HAP-1 (cell line): Measurements from ENCODE around the gene WDR70.
A peak's percentile ranks its signal among the peaks of the same experiment; 100 is the strongest.
"Not testable (repeated sequence)": the region's sequence is repeated elsewhere in the genome, so short reads cannot be mapped to it uniquely, and the experiment has no call there.

Experiments
- DNase-seq, 2 experiments: peaks; one replicate each; pipeline ENCODE4 v3.0.0-alpha.2; 2016 to 2020; ENCODE audit warnings: low spot score in 2 of 2
- H3K27me3 ChIP-seq: fragments of 250-450 bp; sonication (Bioruptor Pico); 2 replicates; pipeline ENCODE4 v1.5.1; 2020; ENCODE audit warnings: low read depth, mild to moderate bottlenecking, moderate library complexity
- H3K36me3 ChIP-seq: fragments of 250-450 bp; sonication (Bioruptor Pico); replicated peaks from 2 replicates; pipeline ENCODE4 v1.5.1; 2020; ENCODE audit warnings: mild to moderate bottlenecking
- H3K4me1 ChIP-seq: fragments of 250-450 bp; sonication (Bioruptor Pico); 2 replicates; pipeline ENCODE4 v1.5.1; 2020; ENCODE audit warnings: mild to moderate bottlenecking
- H3K4me3 ChIP-seq: fragments of 250-450 bp; sonication (Bioruptor Pico); 2 replicates; pipeline ENCODE4 v1.5.1; 2020; ENCODE audit warnings: mild to moderate bottlenecking, moderate library complexity
- H3K9me3 ChIP-seq: fragments of 250-450 bp; sonication (Bioruptor Pico); 2 replicates; pipeline ENCODE4 v1.5.1; 2020; ENCODE audit warnings: mild to moderate bottlenecking, moderate library complexity
- in situ Hi-C: fragments of 300-500 bp; cut with MboI; formaldehyde crosslinking; loops from 3 replicates; pipeline ENCODE4 v1.14.3; 2020; ENCODE audit warnings: low sequenced_read_pairs, inconsistent platforms, mixed read lengths

Gene WDR70

DNA sequence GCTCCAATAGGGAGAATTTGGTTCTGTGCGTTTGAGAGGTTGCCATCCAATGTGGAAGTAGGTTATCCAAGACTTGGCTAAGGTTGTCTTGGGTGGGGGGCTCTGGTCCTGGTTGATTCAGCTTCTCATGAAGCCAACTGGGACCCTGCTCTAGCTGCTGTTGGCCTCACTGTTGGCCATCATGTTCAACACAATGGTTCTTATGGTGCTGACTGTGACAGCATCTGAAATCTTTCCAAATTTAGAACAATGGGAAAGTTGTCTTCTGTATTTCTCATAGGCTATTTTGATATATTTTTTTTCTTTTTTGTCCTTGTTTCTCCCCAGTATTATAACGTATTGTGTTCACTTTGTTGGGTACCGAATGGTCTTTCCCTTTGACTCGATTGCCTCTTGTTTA lies 388.8 kb downstream of the WDR70 start:
- no peaks in the 10 kb centered on the region for H3K36me3 ChIP-seq
- no peak for DNase-seq
- H3K4me1 ChIP-seq, result no peaks in the 10 kb centered on the region
- H3K27me3 ChIP-seq, result no peaks in the 10 kb centered on the region
- H3K4me3 ChIP-seq, result no peak overlapping the region
- in situ Hi-C loops, result no loop called here
- H3K9me3 ChIP-seq, result no peaks in the 10 kb centered on the region

- in situ Hi-C loops, result no loop called here
- no peaks in the 10 kb centered on the region for H3K27me3 ChIP-seq
- H3K4me1 ChIP-seq, result no peaks in the 10 kb centered on the region
- H3K36me3 ChIP-seq, result no peaks in the 10 kb centered on the region
- H3K4me3 ChIP-seq, result no peak overlapping the region
- H3K9me3 ChIP-seq, result no peaks in the 10 kb centered on the region
- no peak for DNase-seq
These were observed 389.3 kb downstream of the WDR70 start for GRCh38 chr5:37768371-37768770.

GRCh38 chr5:37769108-37769507 lies 390.0 kb downstream of the WDR70 start:
- Histone ChIP-seq H3K27me3 (no peaks in the 10 kb centered on the region), H3K9me3 (no peaks in the 10 kb centered on the region), H3K36me3 (no peaks in the 10 kb centered on the region), H3K4me3 (no peak overlapping the region), H3K4me1 (no peaks in the 10 kb centered on the region)
- in situ Hi-C loops, result no loop called here
- DNase-seq, result no peak

DNA sequence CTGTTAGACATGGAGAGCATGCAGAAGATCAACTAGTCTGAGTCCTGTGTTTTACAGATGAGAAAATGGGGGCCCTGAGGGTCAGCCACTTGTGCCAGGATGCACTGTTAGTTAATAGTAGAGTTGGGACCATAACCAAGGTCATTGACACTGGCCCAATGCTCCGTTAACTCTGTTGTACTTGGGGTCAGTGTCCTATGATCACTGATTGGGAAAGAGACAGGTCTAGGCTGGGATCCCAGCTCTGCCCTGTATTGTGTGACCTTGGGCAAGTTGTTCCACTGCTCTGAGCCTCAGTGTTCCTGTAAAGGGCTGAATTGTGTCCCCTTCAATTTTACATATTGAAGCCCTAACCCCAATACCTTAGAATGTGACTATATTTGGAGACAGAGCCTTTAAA lies 390.7 kb downstream of the WDR70 start:
- no peak overlapping the region for H3K4me3 ChIP-seq
- in situ Hi-C loops, result no loop called here
- H3K27me3 ChIP-seq, result no peaks in the 10 kb centered on the region
- no peaks in the 10 kb centered on the region for H3K36me3 ChIP-seq
- no peak for DNase-seq
- H3K9me3 ChIP-seq, result peaks cover 6% of the 10 kb centered on the region; the same call in 1 of the 2 replicates
- H3K4me1 ChIP-seq, result no peaks in the 10 kb centered on the region

GRCh38 chr5:37770786-37771185 lies 391.7 kb downstream of the WDR70 start:
- no peak for DNase-seq
- Histone ChIP-seq H3K4me3 (no peak overlapping the region), H3K36me3 (no peaks in the 10 kb centered on the region), H3K9me3 (peaks cover 10% of the 10 kb centered on the region; the same call in 1 of the 2 replicates), H3K27me3 (no peaks in the 10 kb centered on the region), H3K4me1 (no peaks in the 10 kb centered on the region)
- in situ Hi-C loops, result no loop called here

DNA sequence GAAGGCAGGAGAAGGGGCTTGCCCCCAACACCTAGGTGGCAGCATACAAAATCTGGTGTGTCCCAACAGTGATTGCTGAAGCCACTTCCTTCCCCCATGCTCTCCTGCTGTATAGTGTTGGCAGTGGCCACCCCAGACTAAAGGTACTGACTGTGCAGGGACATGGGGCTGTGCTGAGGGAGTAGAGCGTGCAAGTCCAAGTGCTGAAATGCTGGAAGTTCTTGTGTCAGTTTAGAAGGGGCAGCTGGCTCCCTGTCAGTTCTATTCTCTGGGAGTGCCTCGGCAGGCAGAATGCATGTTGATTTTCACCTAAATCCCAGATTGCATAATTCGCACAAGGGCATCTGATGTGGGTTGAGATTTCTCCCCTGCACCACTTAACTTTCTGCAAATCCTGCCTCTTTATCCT lies 392.1 kb downstream of the WDR70 start:
- Histone ChIP-seq H3K36me3 (no peaks in the 10 kb centered on the region), H3K9me3 (peaks cover 10% of the 10 kb centered on the region; the same call in 1 of the 2 replicates), H3K27me3 (no peaks in the 10 kb centered on the region), H3K4me1 (no peaks in the 10 kb centered on the region), H3K4me3 (no peak overlapping the region)
- in situ Hi-C loops, result no loop called here
- no peak for DNase-seq

- H3K4me3 ChIP-seq, result no peak overlapping the region
- in situ Hi-C loops, result no loop called here
- H3K4me1 ChIP-seq, result no peaks in the 10 kb centered on the region
- peaks cover 10% of the 10 kb centered on the region; the same call in 1 of the 2 replicates for H3K9me3 ChIP-seq
- no peak for DNase-seq
- H3K27me3 ChIP-seq, result no peaks in the 10 kb centered on the region
- H3K36me3 ChIP-seq, result no peaks in the 10 kb centered on the region
These were observed 392.6 kb downstream of the WDR70 start for GRCh38 chr5:37771731-37772130.

- Histone ChIP-seq H3K36me3 (no peaks in the 10 kb centered on the region), H3K4me3 (no peak overlapping the region), H3K27me3 (no peaks in the 10 kb centered on the region), H3K4me1 (no peaks in the 10 kb centered on the region), H3K9me3 (peaks cover 10% of the 10 kb centered on the region; the same call in 1 of the 2 replicates)
- DNase-seq, result no peak
- in situ Hi-C loops, result no loop called here
These were observed 393.1 kb downstream of the WDR70 start for GRCh38 chr5:37772255-37772654.

- Histone ChIP-seq H3K4me1 (no peaks in the 10 kb centered on the region), H3K36me3 (no peaks in the 10 kb centered on the region), H3K27me3 (no peaks in the 10 kb centered on the region), H3K4me3 (no peak overlapping the region), H3K9me3 (peaks cover 10% of the 10 kb centered on the region; the same call in 1 of the 2 replicates)
- in situ Hi-C loops, result no loop called here
- no peak for DNase-seq
These were observed 394.7 kb downstream of the WDR70 start for GRCh38 chr5:37773809-37774208.

- Histone ChIP-seq H3K4me1 (no peaks in the 10 kb centered on the region), H3K4me3 (no peak overlapping the region), H3K27me3 (no peaks in the 10 kb centered on the region), H3K9me3 (peaks cover 10% of the 10 kb centered on the region; the same call in 1 of the 2 replicates), H3K36me3 (no peaks in the 10 kb centered on the region)
- DNase-seq, result peak in 1 of 2 experiments; percentile 43
- in situ Hi-C loops, result no loop called here
These were observed 395.9 kb downstream of the WDR70 start for GRCh38 chr5:37774912-37775483.

DNA sequence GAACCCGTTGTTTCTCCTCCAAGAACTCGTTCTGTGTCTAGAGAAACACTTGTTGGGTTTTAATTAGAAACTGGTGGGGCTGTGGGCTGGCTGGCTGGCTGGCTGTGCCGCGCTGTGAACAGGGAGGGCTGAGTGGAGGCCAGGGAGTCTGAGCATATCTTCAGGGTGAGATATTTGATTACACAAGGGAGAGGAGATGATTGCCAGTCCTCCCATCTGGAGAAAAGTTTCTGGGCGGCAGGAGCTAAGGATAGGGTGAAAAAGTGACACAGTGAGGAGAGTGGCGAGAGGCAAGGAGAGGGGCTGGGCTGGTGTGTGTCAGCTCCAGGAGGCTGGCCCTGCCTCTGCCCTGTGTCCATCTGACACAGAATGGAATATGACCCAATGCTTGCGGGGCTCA lies 397.7 kb downstream of the WDR70 start:
- no peaks in the 10 kb centered on the region for H3K4me1 ChIP-seq
- H3K36me3 ChIP-seq, result no peaks in the 10 kb centered on the region
- peaks cover 10% of the 10 kb centered on the region; the same call in 1 of the 2 replicates for H3K9me3 ChIP-seq
- H3K4me3 ChIP-seq, result no peak overlapping the region
- in situ Hi-C loops, result no loop called here
- DNase-seq, result no peak
- no peaks in the 10 kb centered on the region for H3K27me3 ChIP-seq

DNA sequence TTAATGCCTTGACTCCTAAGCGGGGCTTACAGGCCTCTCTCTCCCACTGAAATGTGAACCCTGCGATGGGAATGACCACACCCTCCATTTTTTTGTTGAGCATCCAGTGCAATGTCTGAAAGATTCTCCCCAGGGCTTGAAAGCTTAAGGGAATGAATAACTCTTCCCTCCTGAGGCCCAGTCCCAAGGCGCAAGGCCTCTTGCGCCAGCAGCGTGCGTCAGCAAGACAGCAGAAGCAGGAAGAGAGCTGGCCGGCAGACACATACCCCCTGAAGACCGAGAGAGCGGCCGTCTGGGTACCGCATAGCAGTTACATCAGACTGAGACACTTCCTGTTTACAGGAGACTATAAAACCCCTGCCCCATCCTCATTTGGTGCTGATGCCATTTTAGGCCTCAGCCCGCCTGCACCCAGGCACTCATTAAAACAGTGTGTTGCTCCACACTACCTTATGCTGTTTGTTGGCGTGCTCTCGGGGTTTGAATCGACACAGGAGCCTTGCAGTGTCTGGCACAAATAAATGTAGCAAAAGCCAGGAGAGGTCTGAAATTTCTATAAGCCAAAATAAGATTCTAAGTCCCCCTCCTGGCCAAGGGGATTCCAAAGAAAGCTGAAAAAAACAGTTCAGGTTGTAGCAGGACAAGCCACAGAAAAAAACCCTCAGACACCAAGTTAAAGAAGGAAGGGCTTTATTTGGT lies 398.5 kb downstream of the WDR70 start:
- DNase-seq, result no peak
- no peaks in the 10 kb centered on the region for H3K4me1 ChIP-seq
- in situ Hi-C loops, result no loop called here
- peaks cover 10% of the 10 kb centered on the region; the same call in 1 of the 2 replicates for H3K9me3 ChIP-seq
- no peaks in the 10 kb centered on the region for H3K27me3 ChIP-seq
- no peak overlapping the region for H3K4me3 ChIP-seq
- H3K36me3 ChIP-seq, result no peaks in the 10 kb centered on the region

DNA sequence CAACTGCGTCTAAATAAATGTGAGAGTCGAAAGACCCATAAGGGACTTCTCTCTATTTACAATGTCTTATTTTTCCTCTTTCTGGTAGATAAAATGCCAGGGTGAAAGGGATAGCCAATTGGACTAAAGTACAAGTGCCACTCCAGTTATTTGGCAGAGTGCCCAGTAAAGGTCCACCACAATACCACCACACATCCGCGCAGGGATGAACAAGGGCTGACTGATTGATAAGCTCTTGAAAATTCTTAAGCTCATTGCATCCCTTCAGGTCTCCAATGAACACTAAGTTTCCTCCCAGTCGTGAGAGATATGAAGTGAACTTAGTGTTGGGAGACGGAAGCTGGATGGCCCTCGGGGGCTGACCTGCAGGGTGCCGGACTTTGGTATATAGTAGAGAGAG lies 402.3 kb downstream of the WDR70 start:
- DNase-seq, H3K9me3 ChIP-seq, H3K27me3 ChIP-seq, H3K4me1 ChIP-seq, H3K36me3 ChIP-seq, H3K4me3 ChIP-seq, in situ Hi-C loops: not testable (repeated sequence)

DNA sequence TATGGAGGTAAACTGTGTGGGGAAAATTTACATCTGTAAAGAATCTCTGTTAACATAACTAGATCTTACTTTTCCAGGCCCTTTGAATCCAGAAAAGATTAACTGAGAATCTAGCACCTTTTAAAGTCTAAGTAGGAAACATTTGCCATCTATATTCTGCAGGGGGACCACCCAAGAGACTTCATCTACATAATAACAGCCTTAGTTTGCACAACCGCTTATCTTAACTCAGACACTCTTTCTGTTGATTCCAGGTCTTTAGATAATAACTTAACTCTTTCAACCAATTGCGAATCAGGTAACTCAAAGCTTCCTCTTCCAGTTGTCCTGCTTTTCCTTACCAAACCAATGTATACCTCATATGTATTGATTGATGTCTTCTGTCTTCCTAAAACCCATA lies 407.3 kb downstream of the WDR70 start:
- in situ Hi-C loops, result no loop called here
- peak in 1 of 2 experiments; percentile 16 for DNase-seq
- Histone ChIP-seq H3K4me3 (no peak overlapping the region), H3K9me3 (no peaks in the 10 kb centered on the region), H3K27me3 (no peaks in the 10 kb centered on the region), H3K4me1 (no peaks in the 10 kb centered on the region), H3K36me3 (no peaks in the 10 kb centered on the region)
